ENCODE measurements around the gene ABHD17C.
A peak's percentile ranks its signal among the peaks of the same experiment; 100 is the strongest.
"Not testable (repeated sequence)": the region's sequence is repeated elsewhere in the genome, so short reads cannot be mapped to it uniquely, and the experiment has no call there.

ABHD17C gene

GRCh38 chr15:80695099-80695910, at the start of gene ABHD17C:
Gene ABHD17C, plus strand, starts transcription at chr15:80695310. Its CDS starts 120 bp downstream, at chr15:80695430.
- Mint-ChIP-seq H3K4me3 (peak within 1 kb of the TSS; percentile 90), H3K36me3 (ENCODE audit: insufficient read depth) (peaks cover 5% of the 10 kb centered on the region), H3K4me1 (peaks cover 42% of the 10 kb centered on the region), H3K9me3 (no peaks in the 10 kb centered on the region), H3K27ac (ENCODE audit: low read depth) (peak within 1 kb of the TSS; percentile 85), H3K27me3 (no peaks in the 10 kb centered on the region)
- ATAC-seq (replicated peaks; ENCODE audit: extremely low read depth, poor library complexity, severe bottlenecking) (peak; percentile 53), DNase-seq (ENCODE audit: low spot score in 2 of 2) (peak; percentile 15 to 19)

GRCh38 chr15:80645494-80646065, 49.5 kb upstream of the ABHD17C start:
- H3K27me3 Mint-ChIP-seq, result no peaks in the 10 kb centered on the region
- peaks cover 2% of the 10 kb centered on the region for H3K36me3 Mint-ChIP-seq (ENCODE audit: insufficient read depth)
- no peaks in the 10 kb centered on the region for H3K4me1 Mint-ChIP-seq
- no peak overlapping the region for H3K27ac Mint-ChIP-seq (ENCODE audit: low read depth)
- DNase-seq (ENCODE audit: low spot score in 2 of 2), result no peak
- H3K4me3 Mint-ChIP-seq, result no peak overlapping the region
- no peak for ATAC-seq (replicated peaks; ENCODE audit: extremely low read depth, poor library complexity, severe bottlenecking)
- H3K9me3 Mint-ChIP-seq, result no peaks in the 10 kb centered on the region

- DNase-seq (ENCODE audit: low spot score in 2 of 2); H3K36me3 Mint-ChIP-seq (ENCODE audit: insufficient read depth); ATAC-seq (replicated peaks; ENCODE audit: extremely low read depth, poor library complexity, severe bottlenecking); H3K9me3 Mint-ChIP-seq; H3K27ac Mint-ChIP-seq (ENCODE audit: low read depth); H3K4me1 Mint-ChIP-seq; H3K27me3 Mint-ChIP-seq; H3K4me3 Mint-ChIP-seq: not testable (repeated sequence)
Observed at GRCh38 chr15:80647424-80647823, 47.7 kb upstream of the ABHD17C start.

- H3K4me1 Mint-ChIP-seq, result no peaks in the 10 kb centered on the region
- H3K4me3 Mint-ChIP-seq, result no peak overlapping the region
- H3K27me3 Mint-ChIP-seq, result peaks cover 35% of the 10 kb centered on the region
- H3K27ac Mint-ChIP-seq (ENCODE audit: low read depth), result no peak overlapping the region
- no peak for DNase-seq (ENCODE audit: low spot score in 2 of 2)
- ATAC-seq (replicated peaks; ENCODE audit: extremely low read depth, poor library complexity, severe bottlenecking), result no peak
- no peaks in the 10 kb centered on the region for H3K36me3 Mint-ChIP-seq (ENCODE audit: insufficient read depth)
- H3K9me3 Mint-ChIP-seq, result peaks cover 9% of the 10 kb centered on the region
Observed at GRCh38 chr15:80654299-80654698, 40.8 kb upstream of the ABHD17C start.

GRCh38 chr15:80659375-80659774, 35.7 kb upstream of the ABHD17C start:
- ATAC-seq (replicated peaks; ENCODE audit: extremely low read depth, poor library complexity, severe bottlenecking), result no peak
- Mint-ChIP-seq H3K27ac (ENCODE audit: low read depth) (no peak overlapping the region), H3K9me3 (no peaks in the 10 kb centered on the region), H3K4me3 (no peak overlapping the region), H3K27me3 (peaks cover 49% of the 10 kb centered on the region), H3K36me3 (ENCODE audit: insufficient read depth) (no peaks in the 10 kb centered on the region), H3K4me1 (no peaks in the 10 kb centered on the region)
- no peak for DNase-seq (ENCODE audit: low spot score in 2 of 2)

GRCh38 chr15:80660119-80660518, 35.0 kb upstream of the ABHD17C start:
- Mint-ChIP-seq H3K4me1 (no peaks in the 10 kb centered on the region), H3K27ac (ENCODE audit: low read depth) (no peak overlapping the region), H3K9me3 (no peaks in the 10 kb centered on the region), H3K27me3 (peaks cover 48% of the 10 kb centered on the region), H3K4me3 (no peak overlapping the region), H3K36me3 (ENCODE audit: insufficient read depth) (no peaks in the 10 kb centered on the region)
- no peak for DNase-seq (ENCODE audit: low spot score in 2 of 2)
- ATAC-seq (replicated peaks; ENCODE audit: extremely low read depth, poor library complexity, severe bottlenecking), result no peak

GRCh38 chr15:80662129-80662528, 33.0 kb upstream of the ABHD17C start:
- H3K4me1 Mint-ChIP-seq, result no peaks in the 10 kb centered on the region
- DNase-seq (ENCODE audit: low spot score in 2 of 2) (no peak), ATAC-seq (replicated peaks; ENCODE audit: extremely low read depth, poor library complexity, severe bottlenecking) (no peak)
- no peaks in the 10 kb centered on the region for H3K9me3 Mint-ChIP-seq
- H3K27me3 Mint-ChIP-seq, result peaks cover 36% of the 10 kb centered on the region
- no peak overlapping the region for H3K27ac Mint-ChIP-seq (ENCODE audit: low read depth)
- H3K4me3 Mint-ChIP-seq, result no peak overlapping the region
- H3K36me3 Mint-ChIP-seq (ENCODE audit: insufficient read depth), result no peaks in the 10 kb centered on the region

- no peak for DNase-seq (ENCODE audit: low spot score in 2 of 2)
- ATAC-seq (replicated peaks; ENCODE audit: extremely low read depth, poor library complexity, severe bottlenecking), result no peak
- H3K4me3 Mint-ChIP-seq, result no peak overlapping the region
- no peaks in the 10 kb centered on the region for H3K36me3 Mint-ChIP-seq (ENCODE audit: insufficient read depth)
- no peaks in the 10 kb centered on the region for H3K9me3 Mint-ChIP-seq
- no peaks in the 10 kb centered on the region for H3K4me1 Mint-ChIP-seq
- no peak overlapping the region for H3K27ac Mint-ChIP-seq (ENCODE audit: low read depth)
- peaks cover 35% of the 10 kb centered on the region for H3K27me3 Mint-ChIP-seq
Observed at GRCh38 chr15:80662757-80663553, 32.2 kb upstream of the ABHD17C start.

GRCh38 chr15:80665151-80665550, 30.0 kb upstream of the ABHD17C start:
- Mint-ChIP-seq H3K27me3 (peaks cover 47% of the 10 kb centered on the region), H3K4me3 (no peak overlapping the region), H3K27ac (ENCODE audit: low read depth) (no peak overlapping the region), H3K4me1 (no peaks in the 10 kb centered on the region), H3K9me3 (no peaks in the 10 kb centered on the region), H3K36me3 (ENCODE audit: insufficient read depth) (no peaks in the 10 kb centered on the region)
- ATAC-seq (replicated peaks; ENCODE audit: extremely low read depth, poor library complexity, severe bottlenecking), result no peak
- DNase-seq (ENCODE audit: low spot score in 2 of 2), result no peak

- Mint-ChIP-seq H3K4me1 (no peaks in the 10 kb centered on the region), H3K4me3 (no peak overlapping the region), H3K9me3 (no peaks in the 10 kb centered on the region), H3K27me3 (peaks cover 40% of the 10 kb centered on the region), H3K27ac (ENCODE audit: low read depth) (no peak overlapping the region), H3K36me3 (ENCODE audit: insufficient read depth) (no peaks in the 10 kb centered on the region)
- DNase-seq (ENCODE audit: low spot score in 2 of 2) (no peak), ATAC-seq (replicated peaks; ENCODE audit: extremely low read depth, poor library complexity, severe bottlenecking) (no peak)
Observed at GRCh38 chr15:80667936-80668335, 27.2 kb upstream of the ABHD17C start.

- Mint-ChIP-seq H3K4me1 (no peaks in the 10 kb centered on the region), H3K36me3 (ENCODE audit: insufficient read depth) (no peaks in the 10 kb centered on the region), H3K9me3 (no peaks in the 10 kb centered on the region), H3K27ac (ENCODE audit: low read depth) (no peak overlapping the region), H3K27me3 (peaks cover 40% of the 10 kb centered on the region), H3K4me3 (no peak overlapping the region)
- ATAC-seq (replicated peaks; ENCODE audit: extremely low read depth, poor library complexity, severe bottlenecking) (no peak), DNase-seq (ENCODE audit: low spot score in 2 of 2) (no peak)
Observed at GRCh38 chr15:80668546-80669236, 26.4 kb upstream of the ABHD17C start.

GRCh38 chr15:80669663-80670273, 25.3 kb upstream of the ABHD17C start:
- no peak for DNase-seq (ENCODE audit: low spot score in 2 of 2)
- peaks cover 33% of the 10 kb centered on the region for H3K27me3 Mint-ChIP-seq
- no peaks in the 10 kb centered on the region for H3K9me3 Mint-ChIP-seq
- no peak overlapping the region for H3K4me3 Mint-ChIP-seq
- no peak for ATAC-seq (replicated peaks; ENCODE audit: extremely low read depth, poor library complexity, severe bottlenecking)
- H3K27ac Mint-ChIP-seq (ENCODE audit: low read depth), result no peak overlapping the region
- H3K4me1 Mint-ChIP-seq, result no peaks in the 10 kb centered on the region
- peaks cover 1% of the 10 kb centered on the region for H3K36me3 Mint-ChIP-seq (ENCODE audit: insufficient read depth)

Data from central memory CD8-positive, alpha-beta T cell (primary cell).